Liver (tissue), 9 donors: Measurements from ENCODE around the gene CACNA2D1. TPM values are rescaled to one million over a fixed set of nuclear protein-coding genes. Genes with fewer than 3 reads are reported as not detected.

Source experiments
- DNase-seq: peaks from one replicate; pipeline ENCODE4 v3.0.0-alpha.2; 2017; ENCODE audit warnings: low spot score
- H3K27ac ChIP-seq, 2 donors: one replicate each; pipeline ENCODE4 v1.7.0; 2013; ENCODE audit warnings: inconsistent platforms in 2 of 2, low read length in 2 of 2, control low read depth in 1 of 2, low read depth in 1 of 2, mild to moderate bottlenecking in 1 of 2
- H3K27me3 ChIP-seq, 4 donors: one replicate each; pipeline versions ENCODE4 v1.6.1 to v1.7.0; 2013; ENCODE audit warnings: low read length in 3 of 4, inconsistent platforms in 1 of 4, mild to moderate bottlenecking in 1 of 4, moderate library complexity in 1 of 4; ENCODE audit not compliant: control insufficient read depth in 4 of 4, insufficient read depth in 4 of 4
- H3K36me3 ChIP-seq, 4 donors: one replicate each; pipeline versions ENCODE4 v1.6.1 to v1.7.0; 2013; ENCODE audit warnings: low read length in 3 of 4, mild to moderate bottlenecking in 3 of 4, low read depth in 1 of 4, moderate library complexity in 1 of 4; ENCODE audit not compliant: control insufficient read depth in 4 of 4, insufficient read depth in 3 of 4
- H3K4me1 ChIP-seq, 4 donors: one replicate each; pipeline versions ENCODE4 v1.6.1 to v1.7.0; 2013; ENCODE audit warnings: low read length in 3 of 4, mild to moderate bottlenecking in 3 of 4, moderate library complexity in 1 of 4; ENCODE audit not compliant: control insufficient read depth in 4 of 4, insufficient read depth in 4 of 4
- H3K4me3 ChIP-seq, 3 donors: one replicate each; pipeline versions ENCODE4 v1.6.1 to v1.7.0; 2013; ENCODE audit warnings: low read length in 3 of 3, control low read depth in 1 of 3, low read depth in 1 of 3, mild to moderate bottlenecking in 1 of 3
- H3K9ac ChIP-seq, 2 donors: one replicate each; pipeline ENCODE4 v1.7.0; 2013; ENCODE audit warnings: low read length in 2 of 2, mild to moderate bottlenecking in 2 of 2, moderate library complexity in 2 of 2, control low read depth in 1 of 2, low read depth in 1 of 2
- H3K9me3 ChIP-seq, 4 donors: one replicate each; pipeline versions ENCODE4 v1.6.1 to v1.7.0; 2013; ENCODE audit warnings: low read length in 3 of 4; ENCODE audit not compliant: control insufficient read depth in 4 of 4
- ATF3 ChIP-seq: IDR thresholded peaks from 2 replicates; pipeline ENCODE4 v1.6.1; 2016; ENCODE audit warnings: antibody characterized with exemption
- CTCF ChIP-seq: fragments of 150-350 bp; IDR thresholded peaks from 2 replicates; pipeline ENCODE4 v1.5.1; 2017; ENCODE audit warnings: improper control_type of control experiment, low read depth, low read length; ENCODE audit not compliant: missing input control
- EGR1 ChIP-seq, 2 donors: IDR thresholded peaks; 2 replicates each; pipeline ENCODE4 v1.6.1; 2016 to 2018; ENCODE audit warnings: antibody characterized with exemption in 2 of 2, low read depth in 2 of 2
- FOXA1 ChIP-seq: IDR thresholded peaks from 2 replicates; pipeline ENCODE4 v1.6.1; 2016; ENCODE audit warnings: antibody characterized with exemption
- FOXA2 ChIP-seq: IDR thresholded peaks from 2 replicates; pipeline ENCODE4 v1.6.1; 2016; ENCODE audit warnings: antibody characterized with exemption
- GABPA ChIP-seq, 2 donors: IDR thresholded peaks in 1 of 2; conservative IDR thresholded peaks in 1 of 2; 2 replicates each; pipeline ENCODE4 v1.6.1; 2016; ENCODE audit warnings: antibody characterized with exemption in 2 of 2, mild to moderate bottlenecking in 1 of 2, moderate library complexity in 1 of 2
- HNF4A ChIP-seq, 2 donors: conservative IDR thresholded peaks; 2 replicates each; pipeline ENCODE4 v1.6.1; 2016; ENCODE audit warnings: antibody characterized with exemption in 2 of 2, mild to moderate bottlenecking in 2 of 2
- HNF4G ChIP-seq: IDR thresholded peaks from 2 replicates; pipeline ENCODE4 v1.6.1; 2016; ENCODE audit warnings: antibody characterized with exemption
- JUND ChIP-seq, 2 donors: IDR thresholded peaks; 2 replicates each; pipeline ENCODE4 v1.6.1; 2016; ENCODE audit warnings: antibody characterized with exemption in 2 of 2
- NR2F2 ChIP-seq: IDR thresholded peaks from 2 replicates; pipeline ENCODE4 v1.6.1; 2016; ENCODE audit warnings: antibody characterized with exemption
- RAD21 ChIP-seq, 2 donors: IDR thresholded peaks; 2 replicates each; pipeline ENCODE4 v1.6.1; 2016; ENCODE audit warnings: antibody characterized with exemption in 2 of 2, mild to moderate bottlenecking in 2 of 2
- REST ChIP-seq: IDR thresholded peaks from 2 replicates; pipeline ENCODE4 v1.6.1; 2016; ENCODE audit warnings: antibody characterized with exemption, mild to moderate bottlenecking
- RXRA ChIP-seq, 2 donors: IDR thresholded peaks; 2 replicates each; pipeline ENCODE4 v1.6.1; 2017 to 2018; ENCODE audit warnings: antibody characterized with exemption in 2 of 2, mild to moderate bottlenecking in 1 of 2
- SP1 ChIP-seq: IDR thresholded peaks from 2 replicates; pipeline ENCODE4 v1.6.1; 2018; ENCODE audit warnings: antibody characterized with exemption, mild to moderate bottlenecking
- TAF1 ChIP-seq: conservative IDR thresholded peaks from 2 replicates; pipeline ENCODE4 v1.6.1; 2016; ENCODE audit warnings: antibody characterized with exemption, mild to moderate bottlenecking
- YY1 ChIP-seq: IDR thresholded peaks from 2 replicates; pipeline ENCODE4 v1.6.1; 2016; ENCODE audit warnings: antibody characterized with exemption, mild to moderate bottlenecking
- ZBTB33 ChIP-seq: IDR thresholded peaks from 2 replicates; pipeline ENCODE4 v1.6.1; 2016; ENCODE audit warnings: antibody characterized with exemption
- WGBS: extraction: QIAGEN DNeasy Blood & Tissue Kit; methylation state at CpG from one replicate; pipeline ENCODE4 v1.1.7; 2013; 5-methylcytosine and 5-hydroxymethylcytosine counted together
- polyA plus RNA-seq, 2 donors: library from polyadenylated mRNA; stranded (reverse) in 1 of 2; unstranded in 1 of 2; fragments of 200-250 nt in 1 of 2; fragments of >200 nt in 1 of 2; fragmentation: Nextera tagmentation in 1 of 2; extraction: Ambion mirVana in 1 of 2; gene quantifications; one replicate each; pipeline versions ENCODE4 v1.2.1 to v1.2.3, GENCODE V29; 2013 to 2015
- total RNA-seq, 2 donors: library from RNA; depleted of rRNA; stranded (reverse); fragments of >200 nt; gene quantifications; one replicate each; pipeline ENCODE4 v1.2.3, GENCODE V29; 2014
- donor health status: healthy.
- donor health status: healthy.
- donor health status: healthy.
- donor health status: healthy.
- donor health status: healthy.

The CACNA2D1 gene
- total and polyA plus RNA-seq, 4 donors, result 0.42 to 2.3 (median 0.94) TPM

- H3K27me3 ChIP-seq, result no peaks in the 10 kb centered on the region
- no peaks in the 10 kb centered on the region for H3K36me3 ChIP-seq
- no peaks in the 10 kb centered on the region for H3K4me1 ChIP-seq
- H3K27ac ChIP-seq, result no peak overlapping the region
- no peaks in the 10 kb centered on the region for H3K9me3 ChIP-seq
- H3K9ac ChIP-seq, result no peak overlapping the region
- no peak overlapping the region for H3K4me3 ChIP-seq
- TF ChIP-seq ZBTB33 (no peak), HNF4G (no peak), REST (no peak)
- 57% methylated on average over 2 of the region's 2 CpGs for WGBS
- DNase-seq, result no peak
Observed at GRCh38 chr7:82330706-82331215, 112.8 kb downstream of the CACNA2D1 start.

- Histone ChIP-seq H3K9me3 (no peaks in the 10 kb centered on the region), H3K9ac (no peak overlapping the region), H3K27me3 (no peaks in the 10 kb centered on the region), H3K27ac (no peak overlapping the region), H3K36me3 (no peaks in the 10 kb centered on the region), H3K4me3 (no peak overlapping the region), H3K4me1 (no peaks in the 10 kb centered on the region)
- 47% methylated on average over 3 of the region's 3 CpGs for WGBS
- DNase-seq, result no peak
- TF ChIP-seq EGR1 (IDR thresholded peaks at IDR 0.05; ENCODE audit: low read depth in 2 of 2) (no peak), FOXA2 (no peak), JUND (IDR thresholded peaks at IDR 0.05) (no peak), RXRA (IDR thresholded peaks at IDR 0.05) (no peak), RAD21 (IDR thresholded peaks at IDR 0.05) (no peak), FOXA1 (no peak), CTCF (no peak)
Observed at GRCh38 chr7:82327898-82328297, 115.7 kb downstream of the CACNA2D1 start.

GRCh38 chr7:82325416-82325815 is 118.2 kb downstream of the CACNA2D1 start:
- Histone ChIP-seq H3K27me3 (no peaks in the 10 kb centered on the region), H3K9ac (no peak overlapping the region), H3K9me3 (no peaks in the 10 kb centered on the region), H3K27ac (no peak overlapping the region), H3K36me3 (no peaks in the 10 kb centered on the region), H3K4me1 (no peaks in the 10 kb centered on the region), H3K4me3 (no peak overlapping the region)
- no peak for DNase-seq
- 85% methylated on average over 2 of the region's 2 CpGs for WGBS
- TF ChIP-seq ATF3 (no peak), NR2F2 (no peak), TAF1 (no peak), HNF4G (no peak), HNF4A (conservative IDR thresholded peaks at IDR 0.05) (no peak), CTCF (no peak), YY1 (no peak), EGR1 (IDR thresholded peaks at IDR 0.05; ENCODE audit: low read depth in 2 of 2) (no peak), SP1 (no peak), GABPA (IDR thresholded peaks at IDR 0.05 in 1 of 2, conservative IDR thresholded peaks at IDR 0.05 in 1 of 2) (no peak), FOXA1 (no peak)
